Measurements from ENCODE around the gene WBP2. TPM values are rescaled to one million over a fixed set of nuclear protein-coding genes. Genes with fewer than 3 reads are reported as not detected.

Gene WBP2
- total RNA-seq, 2 experiments from 2014 or later = 98.5 to 114 TPM

DNA sequence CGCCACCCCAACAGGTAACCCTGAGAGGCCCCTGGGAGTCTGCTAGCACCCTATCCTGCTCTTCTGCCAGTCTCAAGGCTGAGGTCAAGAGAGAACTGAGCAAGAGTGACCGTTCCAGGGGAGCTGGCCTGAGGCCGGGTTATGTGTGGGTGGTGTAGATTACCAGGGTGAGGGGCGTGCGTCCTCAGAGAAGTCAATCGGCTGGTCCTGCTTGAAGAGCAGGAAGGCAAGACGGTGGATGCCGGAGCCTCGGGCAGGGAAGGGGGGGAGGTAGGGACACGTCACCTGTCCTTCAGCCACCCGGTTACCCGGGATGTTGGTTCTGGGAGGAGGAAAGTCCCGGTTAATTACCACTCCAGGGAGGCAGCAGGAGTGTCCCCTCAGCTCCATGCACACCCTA, 44.2 kb upstream of the WBP2 start:
- Histone ChIP-seq H3K27me3 (ENCODE audit: control insufficient read depth in 1 of 2, insufficient read depth in 2 of 2, low read length in 2 of 2) (no peaks in the 10 kb centered on the region), H3K27ac (ENCODE audit: low read depth in 1 of 2, low read length in 2 of 2) (no peak overlapping the region), H3K4me1 (ENCODE audit: insufficient read depth, low read length) (peaks cover 31% of the 10 kb centered on the region), H3K9me3 (ENCODE audit: control insufficient read depth in 1 of 2, insufficient read depth in 1 of 2, low read length in 2 of 2) (no peaks in the 10 kb centered on the region), H3K36me3 (ENCODE audit: insufficient read depth, low read length) (peaks cover 48% of the 10 kb centered on the region), H3K4me3 (ENCODE audit: low read length) (no peak overlapping the region)
- H3K27ac Mint-ChIP-seq = no peak overlapping the region
- H3K9me3 Mint-ChIP-seq = no peaks in the 10 kb centered on the region
- H3K36me3 Mint-ChIP-seq (ENCODE audit: low read depth) = peaks cover 50% of the 10 kb centered on the region
- ChIA-PET POLR2A (interaction anchor here (2.5 kb wide), 1 partner anchor 44 kb away, joined by 13 read pairs; the partner anchor contains the start of gene WBP2), CTCF (interaction anchor here (2.5 kb wide), 1 partner anchor 21 kb away, joined by 6 read pairs; the partner anchor contains the start of gene TRIM47)
- H3K27me3 Mint-ChIP-seq = no peaks in the 10 kb centered on the region
- no peak overlapping the region for H3K4me3 Mint-ChIP-seq
- ATAC-seq (ENCODE audit: poor library complexity) (no peak), DNase-seq (peak in 1 of 14 experiments; percentile 30)
- H3K4me1 Mint-ChIP-seq (ENCODE audit: low read depth) = peaks cover 18% of the 10 kb centered on the region
- intact Hi-C loops (cut with DNase I, micrococcal nuclease) = no loop called here
- TF ChIP-seq, protein P1, sequence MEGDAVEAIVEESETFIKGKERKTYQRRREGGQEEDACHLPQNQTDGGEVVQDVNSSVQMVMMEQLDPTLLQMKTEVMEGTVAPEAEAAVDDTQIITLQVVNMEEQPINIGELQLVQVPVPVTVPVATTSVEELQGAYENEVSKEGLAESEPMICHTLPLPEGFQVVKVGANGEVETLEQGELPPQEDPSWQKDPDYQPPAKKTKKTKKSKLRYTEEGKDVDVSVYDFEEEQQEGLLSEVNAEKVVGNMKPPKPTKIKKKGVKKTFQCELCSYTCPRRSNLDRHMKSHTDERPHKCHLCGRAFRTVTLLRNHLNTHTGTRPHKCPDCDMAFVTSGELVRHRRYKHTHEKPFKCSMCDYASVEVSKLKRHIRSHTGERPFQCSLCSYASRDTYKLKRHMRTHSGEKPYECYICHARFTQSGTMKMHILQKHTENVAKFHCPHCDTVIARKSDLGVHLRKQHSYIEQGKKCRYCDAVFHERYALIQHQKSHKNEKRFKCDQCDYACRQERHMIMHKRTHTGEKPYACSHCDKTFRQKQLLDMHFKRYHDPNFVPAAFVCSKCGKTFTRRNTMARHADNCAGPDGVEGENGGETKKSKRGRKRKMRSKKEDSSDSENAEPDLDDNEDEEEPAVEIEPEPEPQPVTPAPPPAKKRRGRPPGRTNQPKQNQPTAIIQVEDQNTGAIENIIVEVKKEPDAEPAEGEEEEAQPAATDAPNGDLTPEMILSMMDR (IDR thresholded peaks at IDR 0.05) = no peak

DNA sequence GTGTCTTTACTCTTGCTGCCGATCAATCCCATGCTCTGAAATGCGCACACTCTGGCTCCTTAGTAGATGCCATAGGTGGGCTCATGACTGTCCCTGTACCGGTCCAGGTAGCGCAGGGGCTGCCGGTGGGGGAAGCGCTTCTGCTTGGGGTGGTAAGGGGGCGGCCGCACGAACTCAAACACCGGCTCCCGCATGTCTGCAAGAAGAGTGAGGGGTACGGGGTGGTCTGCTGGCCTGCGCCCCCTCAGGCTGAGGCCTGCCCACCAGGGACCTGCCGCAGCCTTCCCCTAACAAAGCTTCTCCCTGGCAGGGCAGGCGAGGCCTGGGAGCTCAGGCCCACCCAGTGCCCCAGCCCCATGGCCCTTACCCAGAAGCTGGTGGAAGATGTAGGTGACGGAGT, 43.7 kb upstream of the WBP2 start:
- H3K4me1 Mint-ChIP-seq (ENCODE audit: low read depth) = peaks cover 23% of the 10 kb centered on the region
- Histone ChIP-seq H3K9me3 (ENCODE audit: control insufficient read depth in 1 of 2, insufficient read depth in 1 of 2, low read length in 2 of 2) (no peaks in the 10 kb centered on the region), H3K27me3 (ENCODE audit: control insufficient read depth in 1 of 2, insufficient read depth in 2 of 2, low read length in 2 of 2) (no peaks in the 10 kb centered on the region), H3K4me3 (ENCODE audit: low read length) (no peak overlapping the region), H3K27ac (ENCODE audit: low read depth in 1 of 2, low read length in 2 of 2) (no peak overlapping the region), H3K36me3 (ENCODE audit: insufficient read depth, low read length) (peaks cover 48% of the 10 kb centered on the region), H3K4me1 (ENCODE audit: insufficient read depth, low read length) (peaks cover 31% of the 10 kb centered on the region)
- intact Hi-C loops (cut with DNase I, micrococcal nuclease) = no loop called here
- H3K9me3 Mint-ChIP-seq = no peaks in the 10 kb centered on the region
- DNase-seq (peak in 1 of 14 experiments; percentile 30), ATAC-seq (ENCODE audit: poor library complexity) (no peak)
- H3K4me3 Mint-ChIP-seq = peak overlapping the region; percentile 68
- ChIA-PET CTCF (interaction anchor here (0.9 to 2.5 kb wide), 2 partner anchors 21 to 23 kb away, joined by 3 to 6 read pairs; partner anchors contain the start of gene TRIM47), POLR2A (interaction anchor here (2.5 to 3.3 kb wide), 2 partner anchors 43 to 119 kb away, joined by 13 to 21 read pairs; partner anchors contain the start of gene WBP2)
- peaks cover 50% of the 10 kb centered on the region for H3K36me3 Mint-ChIP-seq (ENCODE audit: low read depth)
- peak overlapping the region; percentile 39 for H3K27ac Mint-ChIP-seq
- TF ChIP-seq, protein P1 (IDR thresholded peaks at IDR 0.05) = no peak
- no peaks in the 10 kb centered on the region for H3K27me3 Mint-ChIP-seq

- ATAC-seq (ENCODE audit: poor library complexity) (no peak), DNase-seq (no peak)
- intact Hi-C loops (cut with DNase I, micrococcal nuclease) = no loop called here
- ChIA-PET POLR2A (interaction anchor here (3.3 kb wide), 1 partner anchor 118 kb away, joined by 21 read pairs; a partner anchor contains a TSS), CTCF (interaction anchor here (0.9 to 2.5 kb wide), 3 partner anchors 20 to 22 kb away, joined by 3 to 6 read pairs (median 5); partner anchors contain the start of gene TRIM47)
- Histone ChIP-seq H3K9me3 (ENCODE audit: control insufficient read depth in 1 of 2, insufficient read depth in 1 of 2, low read length in 2 of 2) (no peaks in the 10 kb centered on the region), H3K4me1 (ENCODE audit: insufficient read depth, low read length) (peaks cover 33% of the 10 kb centered on the region), H3K27ac (ENCODE audit: low read depth in 1 of 2, low read length in 2 of 2) (no peak overlapping the region), H3K4me3 (ENCODE audit: low read length) (no peak overlapping the region), H3K36me3 (ENCODE audit: insufficient read depth, low read length) (peaks cover 48% of the 10 kb centered on the region), H3K27me3 (ENCODE audit: control insufficient read depth in 1 of 2, insufficient read depth in 2 of 2, low read length in 2 of 2) (no peaks in the 10 kb centered on the region)
- Mint-ChIP-seq H3K36me3 (ENCODE audit: low read depth) (peaks cover 50% of the 10 kb centered on the region), H3K9me3 (no peaks in the 10 kb centered on the region), H3K4me1 (ENCODE audit: low read depth) (peaks cover 25% of the 10 kb centered on the region), H3K27me3 (no peaks in the 10 kb centered on the region), H3K27ac (peak overlapping the region; percentile 39), H3K4me3 (peak overlapping the region; percentile 88)
- TF ChIP-seq, protein P1 (IDR thresholded peaks at IDR 0.05) = no peak
Measured at GRCh38 chr17:75898065-75898464, 42.9 kb upstream of the WBP2 start.

All from CD4-positive, alpha-beta T cell (primary cell).